ENCODE data around the gene ATE1.

DNA sequence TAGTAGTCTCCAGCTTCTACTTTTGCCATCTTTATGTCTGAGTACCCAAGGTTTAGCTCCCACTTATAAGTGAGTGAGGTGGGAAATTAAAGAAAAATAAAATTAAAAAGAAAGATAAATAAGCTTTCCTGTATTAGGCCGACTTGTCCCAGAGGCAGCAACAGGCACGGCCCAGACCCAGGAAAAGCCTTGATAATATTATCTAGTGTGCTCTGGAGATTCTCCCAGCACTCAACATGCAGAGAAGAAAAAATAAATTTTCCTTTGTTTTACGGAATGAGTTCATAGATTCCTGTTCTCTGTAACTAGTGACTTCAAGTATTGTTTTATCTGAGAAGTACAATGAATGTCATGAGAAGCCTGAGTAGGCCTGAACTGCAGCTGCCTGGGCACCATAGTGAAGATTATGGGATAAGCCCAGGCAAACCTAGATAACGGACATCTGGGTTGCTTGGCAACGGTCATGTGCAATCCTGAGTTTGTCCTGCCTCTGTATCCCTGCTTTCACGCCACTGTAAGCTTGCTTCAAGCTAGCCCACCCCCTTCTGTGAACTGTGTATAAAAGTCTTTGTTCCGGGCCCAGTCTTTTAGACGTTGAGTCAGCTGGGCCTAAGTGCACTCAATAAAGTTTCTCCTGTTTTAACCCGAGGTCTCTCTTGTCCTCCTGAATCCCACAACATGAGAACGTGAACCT is 6.4 kb downstream of the ATE1 start:
- TF ChIP-seq CTCF (IDR thresholded peaks at IDR 0.05), result no peak
- no peak for TF ChIP-seq RAD21 (conservative IDR thresholded peaks at IDR 0.05 in 1 of 2, IDR thresholded peaks at IDR 0.05 in 1 of 2)
- TF ChIP-seq, protein P1, sequence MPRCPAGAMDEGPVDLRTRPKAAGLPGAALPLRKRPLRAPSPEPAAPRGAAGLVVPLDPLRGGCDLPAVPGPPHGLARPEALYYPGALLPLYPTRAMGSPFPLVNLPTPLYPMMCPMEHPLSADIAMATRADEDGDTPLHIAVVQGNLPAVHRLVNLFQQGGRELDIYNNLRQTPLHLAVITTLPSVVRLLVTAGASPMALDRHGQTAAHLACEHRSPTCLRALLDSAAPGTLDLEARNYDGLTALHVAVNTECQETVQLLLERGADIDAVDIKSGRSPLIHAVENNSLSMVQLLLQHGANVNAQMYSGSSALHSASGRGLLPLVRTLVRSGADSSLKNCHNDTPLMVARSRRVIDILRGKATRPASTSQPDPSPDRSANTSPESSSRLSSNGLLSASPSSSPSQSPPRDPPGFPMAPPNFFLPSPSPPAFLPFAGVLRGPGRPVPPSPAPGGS (IDR thresholded peaks at IDR 0.05), result no peak
- TF ChIP-seq ZSCAN20 (CRISPR knock-in tag; IDR thresholded peaks at IDR 0.05), result no peak

Measured in A549 (cell line).